C4-2B (cell line): ENCODE results near the gene GLE1.

Experiments used
- ZFX ChIP-seq: fragments of 450-650 bp; IDR thresholded peaks from 2 replicates; pipeline ENCODE4 v1.6.1; 2017
- TF ChIP-seq, protein P1 (sequence below): fragments of 450-650 bp; conservative IDR thresholded peaks from 2 replicates; pipeline ENCODE4 v1.5.1; 2017; ENCODE audit warnings: mild to moderate bottlenecking

DNA sequence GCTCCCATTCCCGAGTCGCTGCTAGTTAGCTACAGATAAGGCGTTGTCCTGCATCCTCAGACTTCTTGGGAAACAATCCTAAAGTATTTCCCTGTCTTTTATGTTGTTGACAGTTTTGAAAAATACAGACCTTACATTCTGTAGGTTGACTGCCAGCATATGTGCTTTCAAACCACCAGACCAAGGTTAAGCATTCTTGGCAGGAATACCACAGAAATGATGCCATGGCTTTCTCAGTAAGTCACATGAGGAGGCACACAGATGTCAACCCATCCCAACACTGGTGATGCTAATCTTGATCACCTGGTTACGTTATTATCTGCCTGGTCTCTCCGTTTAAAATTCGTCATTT is 871 bp downstream of the GLE1 start:
- TF ChIP-seq, protein P1, sequence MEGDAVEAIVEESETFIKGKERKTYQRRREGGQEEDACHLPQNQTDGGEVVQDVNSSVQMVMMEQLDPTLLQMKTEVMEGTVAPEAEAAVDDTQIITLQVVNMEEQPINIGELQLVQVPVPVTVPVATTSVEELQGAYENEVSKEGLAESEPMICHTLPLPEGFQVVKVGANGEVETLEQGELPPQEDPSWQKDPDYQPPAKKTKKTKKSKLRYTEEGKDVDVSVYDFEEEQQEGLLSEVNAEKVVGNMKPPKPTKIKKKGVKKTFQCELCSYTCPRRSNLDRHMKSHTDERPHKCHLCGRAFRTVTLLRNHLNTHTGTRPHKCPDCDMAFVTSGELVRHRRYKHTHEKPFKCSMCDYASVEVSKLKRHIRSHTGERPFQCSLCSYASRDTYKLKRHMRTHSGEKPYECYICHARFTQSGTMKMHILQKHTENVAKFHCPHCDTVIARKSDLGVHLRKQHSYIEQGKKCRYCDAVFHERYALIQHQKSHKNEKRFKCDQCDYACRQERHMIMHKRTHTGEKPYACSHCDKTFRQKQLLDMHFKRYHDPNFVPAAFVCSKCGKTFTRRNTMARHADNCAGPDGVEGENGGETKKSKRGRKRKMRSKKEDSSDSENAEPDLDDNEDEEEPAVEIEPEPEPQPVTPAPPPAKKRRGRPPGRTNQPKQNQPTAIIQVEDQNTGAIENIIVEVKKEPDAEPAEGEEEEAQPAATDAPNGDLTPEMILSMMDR: no peak
- TF ChIP-seq ZFX: no peak
